HK-2 (cell line): Measurements from ENCODE around the gene C6orf136.
"Not testable (repeated sequence)": the region's sequence is repeated elsewhere in the genome, so short reads cannot be mapped to it uniquely, and the experiment has no call there.

ENCODE experiments used
- DNase-seq: peaks from one replicate; pipeline ENCODE4 v3.0.0-alpha.2; 2018; ENCODE audit not compliant: unreplicated experiment

C6orf136 gene

DNA sequence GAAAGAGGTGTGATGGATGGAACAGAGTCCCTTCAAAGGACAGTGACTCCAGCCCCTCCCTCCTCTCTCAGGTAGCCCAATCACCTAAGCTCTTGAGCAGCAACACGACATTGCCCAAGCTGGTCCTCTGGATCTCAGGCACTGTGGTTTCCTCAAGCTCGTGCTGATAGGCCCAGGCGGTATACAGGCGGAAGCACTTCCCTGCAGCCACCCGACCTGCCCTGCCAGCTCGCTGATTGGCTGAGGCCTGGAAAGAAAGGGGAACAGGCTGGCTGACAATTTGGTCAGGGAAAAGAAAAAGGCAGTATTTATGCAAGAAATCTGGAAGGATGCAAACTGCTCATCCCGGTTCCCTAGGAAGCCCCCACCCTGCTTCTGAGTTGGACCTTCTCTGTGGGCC, 9.6 kb downstream of the C6orf136 start:
- DNase-seq, result no peak

DNA sequence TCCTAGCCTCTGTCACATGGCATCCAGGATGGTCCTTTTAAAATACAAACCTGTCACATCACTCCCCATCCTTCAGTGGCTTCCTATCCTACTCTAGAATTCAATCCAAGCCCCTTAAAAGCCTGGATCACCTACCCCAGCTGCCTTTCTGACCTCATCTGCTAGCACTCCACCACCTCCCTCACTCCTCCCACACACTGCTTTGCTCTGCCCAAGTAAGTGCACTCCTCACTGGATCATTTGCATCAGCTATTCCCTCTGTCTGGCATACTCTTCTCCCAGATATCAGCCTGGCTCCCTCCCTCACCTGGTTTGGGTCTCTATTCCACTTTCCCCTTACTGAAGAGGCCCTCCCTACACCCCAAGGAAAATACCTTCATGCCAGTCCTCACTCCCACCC, 10.5 kb downstream of the C6orf136 start:
- DNase-seq, result no peak

DNA sequence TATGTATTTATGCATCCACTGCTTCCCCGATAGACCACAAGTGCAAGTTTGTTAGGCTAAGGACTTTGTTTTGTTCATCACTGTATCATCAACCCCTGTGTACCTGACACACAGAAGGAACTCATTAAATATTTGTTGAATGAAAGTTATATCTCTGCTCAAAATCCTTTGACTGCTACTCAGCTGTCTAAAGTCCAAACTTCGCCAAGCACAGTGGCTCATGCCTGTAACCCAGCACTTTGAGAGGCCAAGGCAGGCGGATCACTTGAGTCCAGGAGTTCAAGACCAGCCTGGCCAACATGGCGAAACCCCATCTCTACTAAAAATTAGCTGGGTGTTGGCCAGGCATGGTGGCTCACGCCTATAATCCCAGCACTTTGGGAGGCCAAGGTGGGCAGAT, 11.0 kb downstream of the C6orf136 start:
- DNase-seq, result not testable (repeated sequence)

DNA sequence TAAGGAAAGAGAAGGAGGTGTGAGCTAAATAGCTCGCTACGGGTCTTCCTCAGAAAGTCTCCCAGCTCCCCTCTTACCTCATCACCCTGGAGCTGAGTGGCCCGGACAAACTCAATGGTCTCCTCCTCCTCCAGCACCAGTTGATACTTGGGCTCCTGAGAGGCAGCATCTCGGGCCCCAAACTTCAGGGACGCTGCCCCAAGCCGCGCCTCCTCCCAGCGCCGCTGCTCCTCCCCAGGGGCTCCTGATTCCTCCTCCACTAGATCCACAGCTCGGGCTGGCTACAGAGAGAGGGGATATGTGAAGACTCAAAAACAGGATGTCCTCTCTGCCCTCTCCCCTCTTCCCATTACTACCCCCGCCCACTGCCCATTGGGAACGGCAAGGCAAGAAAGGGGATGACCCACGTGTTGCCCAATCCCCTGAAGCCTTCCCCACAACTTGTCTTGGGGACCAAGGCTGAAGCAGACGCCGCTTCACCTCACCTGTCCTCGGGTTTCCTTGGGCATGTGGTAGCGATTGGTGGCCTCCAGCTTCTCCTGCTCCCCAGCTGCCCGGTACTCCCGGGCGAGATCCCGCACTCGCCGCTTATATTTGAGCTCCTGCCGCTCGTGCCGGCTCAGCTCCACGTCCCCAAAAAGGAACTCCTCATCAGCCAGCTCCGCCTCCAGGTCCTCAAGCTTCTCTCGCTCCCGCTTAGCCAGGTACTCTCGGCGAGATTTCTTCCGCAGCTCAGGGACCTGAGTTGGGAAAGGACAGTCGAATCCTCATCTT, 18.2 kb downstream of the C6orf136 start:
- DNase-seq, result no peak

DNA sequence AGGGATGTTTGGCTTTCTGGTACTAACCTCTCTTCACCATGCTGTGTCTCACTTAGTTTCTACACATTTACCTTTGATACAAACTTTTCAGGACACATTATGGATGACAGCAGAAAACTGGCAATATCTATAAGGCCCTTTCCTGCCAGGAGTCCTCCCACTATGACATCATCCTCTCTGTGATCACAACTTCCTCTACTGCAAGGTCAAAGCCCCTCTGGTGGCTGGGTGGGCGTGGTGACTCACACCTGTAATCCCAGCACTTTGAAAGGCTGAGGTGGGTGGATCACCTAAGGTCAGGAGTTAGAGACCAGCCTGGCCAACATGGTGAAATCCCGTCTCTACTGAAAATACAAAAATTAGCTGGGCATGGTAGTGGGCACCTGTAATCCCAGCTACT, 19.4 kb downstream of the C6orf136 start:
- DNase-seq, result peak; percentile 31

DNA sequence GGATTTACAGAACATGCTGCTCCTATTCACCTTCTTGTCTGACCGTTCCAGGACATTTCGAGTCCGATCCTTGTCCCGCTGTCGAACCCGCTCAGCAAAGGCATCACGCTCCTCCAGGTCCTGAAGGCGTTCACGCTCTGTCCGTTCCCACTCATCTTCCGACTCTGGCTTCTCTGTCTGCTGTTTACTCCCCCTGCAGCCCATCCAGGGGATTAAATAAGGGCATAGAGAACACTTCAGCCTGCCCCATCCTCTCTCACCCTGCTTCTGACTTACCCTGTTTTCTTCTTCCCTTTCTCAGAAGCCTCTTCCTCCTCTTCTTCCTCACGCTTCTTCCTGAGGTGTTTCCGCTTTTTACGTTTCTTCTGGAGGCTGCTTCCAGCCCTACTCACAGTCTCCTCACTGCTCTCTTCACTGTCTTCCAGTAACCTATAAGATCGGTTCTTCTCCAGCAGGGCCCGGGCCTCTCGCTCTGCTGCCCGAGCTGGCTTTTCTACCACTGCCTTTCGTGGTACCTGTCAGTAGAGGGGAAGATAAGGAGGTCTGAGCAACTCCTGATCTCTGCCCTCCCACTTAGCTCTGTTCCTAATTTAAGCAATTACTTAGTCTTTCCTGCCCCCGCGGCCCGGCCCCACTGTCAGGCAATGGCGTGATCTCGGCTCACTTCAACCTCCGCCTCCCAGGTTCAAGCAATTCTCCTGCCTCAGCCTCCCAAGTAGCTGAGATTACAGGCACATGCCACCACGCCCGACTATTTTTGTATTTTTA, 24.0 kb downstream of the C6orf136 start:
- DNase-seq, result no peak

DNA sequence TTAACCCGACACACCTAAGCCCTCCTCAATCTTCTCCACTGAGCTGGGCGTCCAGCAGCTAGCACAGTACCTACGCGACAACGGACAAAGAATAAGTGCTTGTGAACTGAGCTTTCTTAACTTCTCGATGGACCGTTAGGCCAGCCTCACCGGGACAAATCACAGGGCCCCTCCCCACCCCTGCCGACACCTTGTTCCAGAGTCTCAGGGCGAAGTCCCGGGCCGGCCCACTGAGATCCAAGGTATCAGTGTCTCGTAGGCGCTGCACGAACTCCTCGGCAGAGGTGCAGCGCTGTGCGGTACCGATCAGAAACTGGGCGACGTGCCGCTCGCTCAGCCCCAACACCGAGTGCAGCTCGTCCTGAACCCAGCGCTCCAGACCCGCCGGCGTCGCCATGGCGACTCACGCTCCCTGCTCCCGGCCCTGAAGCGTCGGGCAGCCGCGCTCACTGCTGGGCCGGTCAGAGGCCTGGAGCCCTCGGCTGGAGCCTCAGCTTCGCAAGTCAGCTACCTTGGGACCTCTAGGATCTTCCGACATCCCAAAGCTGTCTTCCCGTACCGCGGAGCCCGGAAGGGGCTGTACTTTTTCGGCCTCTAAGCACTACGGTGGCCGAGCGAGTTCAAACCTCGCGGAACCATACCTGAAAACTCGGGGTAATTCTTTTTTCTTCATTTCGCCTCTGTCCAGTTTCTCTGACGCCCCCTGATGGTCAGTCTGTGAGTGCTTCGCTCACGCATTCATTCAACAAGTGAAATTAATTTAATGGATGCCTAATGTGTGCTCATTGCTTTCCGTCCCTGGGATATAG, 25.7 kb downstream of the C6orf136 start, which contains the start of gene DHX16:
TSS of gene DHX16 (minus strand) at position 562 of the 809 bp plus-strand sequence. CDS start at position 397, 165 bp downstream.
- peak; percentile 96 for DNase-seq

DNA sequence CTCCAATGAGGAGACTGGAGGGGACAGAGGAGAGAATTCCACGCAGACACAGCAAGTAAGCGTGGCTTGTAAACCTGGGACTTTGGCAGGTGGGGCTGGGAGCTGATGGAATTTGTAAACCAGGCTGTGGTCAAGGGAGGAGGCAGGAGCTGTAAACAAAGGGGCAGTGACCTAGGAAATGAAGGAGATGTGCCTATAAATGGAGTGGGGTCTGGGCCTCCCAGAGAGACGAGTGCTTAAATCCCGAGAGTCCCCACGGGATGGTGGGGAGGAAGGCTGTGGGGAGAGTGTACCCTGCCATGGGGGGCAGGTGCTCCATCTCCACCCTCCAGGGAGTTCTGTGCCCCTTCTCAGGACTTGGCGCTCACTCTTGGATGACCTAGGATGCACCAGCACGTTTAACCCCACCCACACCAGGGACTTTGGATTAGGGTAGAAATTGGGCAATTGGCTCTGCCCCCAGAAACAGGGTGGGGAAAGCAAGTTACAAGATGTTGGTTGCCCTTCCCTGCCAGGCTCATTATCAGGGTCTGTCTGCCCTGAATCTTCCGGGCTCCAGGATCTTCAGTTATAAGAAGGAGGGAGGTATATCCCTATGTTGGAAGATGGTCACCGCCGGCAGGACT, 29.8 kb downstream of the C6orf136 start:
- DNase-seq, result no peak

DNA sequence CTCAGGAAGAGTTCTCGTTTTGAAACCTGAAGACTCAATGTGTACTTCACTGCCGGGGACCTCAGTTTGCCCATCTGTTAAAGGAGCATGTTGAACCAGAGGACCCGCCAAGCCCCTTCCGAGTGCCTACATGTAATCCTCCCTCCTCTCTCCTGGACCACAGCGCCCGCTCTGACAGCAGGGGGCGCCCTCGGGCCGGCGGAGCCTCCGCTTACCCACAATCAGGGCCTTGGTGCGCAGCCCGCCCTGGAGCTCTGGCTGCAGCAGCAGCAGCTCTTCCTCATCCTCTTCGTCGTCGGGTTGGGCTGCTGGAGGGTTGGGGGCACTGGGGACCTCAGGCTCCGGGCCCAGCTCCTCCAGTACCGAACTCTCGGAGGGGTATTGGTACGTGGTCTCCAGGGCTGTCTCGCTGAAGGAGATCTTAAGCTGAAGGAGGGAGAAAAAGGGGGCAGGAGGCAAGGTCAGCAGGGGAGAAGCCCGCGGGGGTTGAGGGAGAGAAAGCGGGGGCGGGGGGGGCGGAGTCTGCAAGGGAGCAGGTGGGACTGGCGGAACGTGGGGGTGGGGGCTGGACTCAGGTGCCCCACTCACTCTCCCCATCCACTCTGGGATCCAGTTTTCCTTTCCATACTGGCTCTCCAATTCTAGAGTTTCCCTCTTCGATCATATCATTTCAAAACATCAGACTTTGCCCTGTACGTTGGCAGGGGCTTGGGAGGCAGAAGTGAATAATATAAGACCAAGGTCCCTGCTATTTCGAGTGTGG, 32.2 kb downstream of the C6orf136 start:
- DNase-seq, result peak; percentile 62

DNA sequence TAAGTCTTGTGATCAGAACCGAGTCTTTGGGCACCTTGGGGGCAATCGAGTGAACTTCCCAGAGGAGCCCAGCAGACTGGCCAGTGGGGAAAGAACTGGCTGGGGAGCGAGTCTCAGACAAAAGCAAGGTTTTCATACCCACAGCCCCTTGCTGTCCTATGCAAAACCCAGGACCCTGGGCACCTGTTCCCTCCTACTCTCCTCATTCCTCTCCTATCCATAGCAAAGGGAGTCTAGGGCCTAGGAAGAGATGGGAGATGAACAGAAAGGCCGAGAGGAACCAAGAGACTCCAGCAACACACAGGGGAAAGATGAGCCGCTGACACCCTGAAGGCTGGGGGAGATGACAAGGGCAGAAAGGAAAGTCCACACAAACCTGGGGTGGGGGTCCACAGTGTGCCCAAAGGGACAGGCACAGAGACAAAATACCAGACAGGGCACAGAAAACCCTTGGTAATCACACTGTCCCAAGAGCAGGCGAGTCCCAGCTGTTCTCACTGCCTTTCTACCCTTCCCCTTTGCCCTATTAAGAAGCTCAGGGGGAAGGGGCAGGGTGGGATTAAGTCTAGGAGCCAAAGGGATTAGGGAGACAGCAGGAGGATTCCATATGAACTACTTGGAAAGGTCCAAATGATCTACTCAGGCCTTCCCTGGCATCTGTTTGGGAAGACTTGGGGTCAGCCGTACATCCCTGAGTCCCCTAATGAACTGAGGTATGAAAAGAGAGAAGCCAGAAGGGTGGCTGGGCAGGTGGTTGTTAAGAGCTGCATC, 33.0 kb downstream of the C6orf136 start:
- no peak for DNase-seq

DNA sequence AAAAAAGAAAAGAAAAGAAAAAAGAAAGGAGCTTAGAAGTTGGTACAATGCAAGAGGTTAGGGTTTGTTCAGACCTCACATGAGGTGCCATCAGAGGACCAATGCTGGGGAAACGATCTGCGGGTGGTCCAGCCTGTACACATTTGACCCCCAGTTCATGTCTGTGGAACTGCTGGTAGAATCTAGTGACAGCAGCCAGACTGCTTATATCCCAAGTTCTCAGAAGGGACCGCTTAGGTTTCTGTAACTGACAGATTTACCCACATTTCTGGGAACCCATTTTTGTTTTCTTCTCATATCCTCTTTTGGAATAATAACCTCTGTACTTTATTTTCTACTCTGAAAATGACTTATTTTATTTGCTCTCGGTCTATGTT, 34.8 kb downstream of the C6orf136 start:
- DNase-seq, result no peak

DNA sequence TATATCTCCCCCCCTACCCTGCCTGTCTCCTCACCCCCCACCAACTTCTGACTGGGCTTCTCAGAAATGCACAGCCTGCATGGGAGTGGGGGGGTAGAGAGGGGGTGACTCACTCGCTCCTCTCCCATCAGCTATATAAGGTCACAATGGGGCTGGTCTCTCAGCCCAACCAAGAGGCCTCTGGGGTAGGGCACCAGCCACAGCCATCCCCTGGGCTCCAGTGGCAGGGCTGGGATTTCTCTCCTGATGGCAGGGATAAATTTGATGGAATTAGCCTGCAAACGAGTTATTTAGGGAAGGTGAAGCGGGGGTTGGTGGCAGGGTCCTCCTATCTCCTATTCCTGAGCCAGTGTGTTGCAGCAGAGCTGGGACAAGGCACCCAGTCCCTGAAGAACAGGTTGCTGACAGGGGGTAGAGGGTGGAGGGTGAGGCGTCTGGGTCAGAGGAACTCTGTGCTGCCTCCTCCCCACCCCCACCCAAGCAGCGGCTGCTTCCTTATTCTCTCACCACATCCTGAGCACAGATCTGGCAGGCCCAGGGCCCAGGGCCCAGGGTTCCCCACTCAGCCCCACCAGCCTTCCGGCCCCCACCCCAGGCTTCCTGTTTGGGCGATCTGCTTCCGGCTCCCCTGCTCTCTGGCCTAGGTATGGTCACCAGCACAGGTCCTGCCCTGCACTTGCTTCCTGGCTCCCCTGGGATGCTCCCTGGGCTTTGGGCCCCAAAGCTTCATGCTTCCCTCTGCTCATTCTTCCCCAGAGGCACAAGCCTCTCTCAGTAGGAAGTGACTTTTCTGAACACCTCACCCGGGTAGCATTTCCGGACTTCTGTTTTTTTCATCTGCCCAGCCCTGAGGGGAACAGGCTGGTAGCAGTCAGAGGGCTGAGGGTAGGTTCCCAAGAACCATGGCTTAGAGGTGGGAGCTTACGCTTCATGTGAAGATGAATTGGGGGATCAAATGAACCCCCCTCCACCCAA, 35.5 kb downstream of the C6orf136 start:
- peak; percentile 82 for DNase-seq

DNA sequence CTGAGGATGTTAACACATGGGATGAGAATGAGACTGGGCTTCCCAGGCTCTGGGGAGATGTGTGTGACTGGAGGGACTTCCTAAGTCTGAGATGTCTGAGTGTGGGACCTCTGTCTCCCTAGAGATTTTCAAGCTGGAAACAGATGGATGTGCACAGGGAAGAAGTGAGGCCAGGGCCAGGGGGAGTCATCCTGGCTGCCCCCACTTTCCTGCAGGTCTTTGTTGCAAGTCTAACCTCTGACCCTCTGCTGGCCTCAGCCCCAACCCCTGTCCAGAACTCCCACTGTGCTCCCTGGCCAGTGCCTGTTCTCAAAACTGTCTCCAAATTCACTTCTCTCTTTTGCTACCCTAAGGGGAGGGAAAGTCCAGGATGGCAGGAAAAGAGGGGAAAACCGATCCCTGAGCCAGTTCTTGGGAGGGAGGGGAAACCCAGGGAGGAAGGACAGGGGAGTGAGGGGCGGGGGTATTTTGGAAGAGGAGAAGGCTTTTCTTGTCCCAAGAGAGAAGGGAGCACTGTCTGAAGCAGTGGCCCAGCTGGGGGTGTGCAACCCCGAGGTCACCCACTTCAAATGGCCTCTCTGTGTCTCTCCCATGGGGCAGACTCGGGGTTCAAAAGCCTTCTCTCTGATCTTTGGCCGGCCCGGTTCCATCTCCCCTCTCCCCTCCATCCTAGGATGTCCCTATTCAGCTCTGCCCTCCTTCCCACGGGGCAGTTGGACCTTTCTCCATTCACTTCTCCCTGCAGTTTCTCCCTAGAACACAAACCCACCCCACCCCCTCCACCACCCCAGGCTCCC, 36.4 kb downstream of the C6orf136 start:
- DNase-seq, result no peak

DNA sequence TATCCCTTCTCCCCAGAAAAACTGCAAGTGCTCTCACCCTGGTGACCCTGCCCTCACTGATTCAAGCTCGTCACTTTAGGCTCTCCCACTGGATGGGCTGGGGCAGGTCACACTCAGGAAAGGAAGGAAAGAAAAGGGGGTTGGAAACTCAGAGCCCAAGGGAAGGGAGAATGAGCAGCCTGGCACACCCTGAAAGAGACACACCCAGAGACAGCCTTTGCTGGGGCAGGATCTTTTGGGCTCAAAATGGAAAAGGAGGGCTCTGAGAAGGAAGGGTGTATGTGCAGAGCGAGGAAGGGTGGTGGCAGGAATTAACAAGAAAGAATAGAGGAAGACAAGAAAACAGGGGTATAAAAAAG, 37.0 kb downstream of the C6orf136 start:
- DNase-seq, result no peak

DNA sequence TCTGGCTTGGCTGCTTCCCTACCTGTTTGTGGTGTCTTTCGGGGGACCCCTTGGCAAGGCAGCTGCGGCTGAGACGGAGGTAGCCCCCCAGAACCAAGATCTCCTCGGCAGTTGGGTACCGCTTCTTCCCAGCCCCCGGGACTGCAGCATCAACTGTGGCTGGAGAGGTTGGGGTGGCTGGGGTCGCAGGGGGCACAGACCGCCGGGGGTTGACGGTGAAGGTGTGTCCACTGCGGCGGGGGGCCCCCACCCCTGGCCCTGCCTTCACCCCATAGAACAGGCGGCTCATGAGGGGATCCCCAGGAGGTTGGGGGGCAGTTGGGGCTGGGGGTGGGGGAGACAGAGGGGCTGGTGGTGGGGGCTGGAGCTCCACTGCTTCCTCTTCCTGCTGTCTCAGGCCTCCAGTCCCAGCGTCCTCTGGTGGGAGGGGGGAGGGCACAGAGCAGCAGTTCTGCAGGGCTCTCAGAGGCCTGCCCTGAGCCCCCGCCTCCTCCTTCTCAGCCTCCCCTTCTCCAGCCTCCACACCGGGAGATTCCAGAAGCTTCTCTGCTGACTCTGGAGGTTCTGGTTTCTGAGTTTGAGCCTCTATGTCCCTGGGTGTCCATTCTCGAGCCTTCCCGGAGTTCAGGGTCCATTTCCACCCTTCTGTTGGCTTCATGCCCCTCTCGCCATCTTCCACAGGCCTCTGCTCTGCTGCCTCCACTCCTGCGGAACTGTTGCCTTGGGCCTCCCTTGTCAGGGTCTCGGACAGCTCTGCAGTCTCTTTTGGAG, 37.6 kb downstream of the C6orf136 start:
- peak; percentile 58 for DNase-seq

DNA sequence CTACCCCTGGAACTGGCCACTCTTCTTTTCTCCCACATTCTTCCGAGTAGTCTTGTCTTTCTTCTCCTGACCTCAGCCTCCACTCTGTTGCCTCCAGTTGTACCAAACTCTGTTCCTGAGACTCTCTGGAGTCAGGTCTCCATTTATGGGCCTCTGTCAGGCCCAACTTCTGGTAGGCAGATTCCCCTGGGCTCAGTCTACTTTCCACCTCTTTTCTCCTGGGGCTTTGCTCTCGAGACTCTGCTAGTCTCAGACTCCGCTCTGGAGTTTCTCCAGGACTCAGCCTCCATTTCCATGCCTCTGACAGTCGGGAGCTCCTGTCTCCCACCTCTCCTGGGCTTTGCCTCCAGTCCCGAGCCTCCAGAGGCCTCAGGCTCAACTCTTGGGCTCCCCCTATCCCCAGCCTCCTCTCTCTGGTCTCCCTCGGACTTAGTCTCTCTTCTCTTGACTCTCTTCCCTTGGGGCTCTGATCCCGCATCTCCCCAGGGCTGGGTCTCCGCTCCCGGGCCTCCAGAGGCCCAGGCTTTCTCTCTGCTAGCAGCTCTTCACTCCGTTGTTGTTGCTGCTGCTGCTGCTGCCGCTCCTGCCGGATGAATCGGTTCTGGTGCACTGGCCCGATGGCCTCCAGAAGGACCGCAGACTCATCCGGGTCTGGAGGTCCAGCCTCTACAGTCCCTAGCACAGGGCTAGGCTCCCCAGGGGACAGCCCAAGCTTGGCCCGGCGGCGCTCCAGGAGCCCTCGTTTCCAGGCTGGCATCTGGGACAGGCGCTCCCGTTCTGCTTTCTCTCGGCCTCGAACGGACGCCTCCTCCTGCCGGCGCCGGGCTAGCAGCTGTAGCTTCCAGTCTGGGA, 38.5 kb downstream of the C6orf136 start:
- peak; percentile 42 for DNase-seq
